ENCODE results near the gene COMMD9.

COMMD9 gene

DNA sequence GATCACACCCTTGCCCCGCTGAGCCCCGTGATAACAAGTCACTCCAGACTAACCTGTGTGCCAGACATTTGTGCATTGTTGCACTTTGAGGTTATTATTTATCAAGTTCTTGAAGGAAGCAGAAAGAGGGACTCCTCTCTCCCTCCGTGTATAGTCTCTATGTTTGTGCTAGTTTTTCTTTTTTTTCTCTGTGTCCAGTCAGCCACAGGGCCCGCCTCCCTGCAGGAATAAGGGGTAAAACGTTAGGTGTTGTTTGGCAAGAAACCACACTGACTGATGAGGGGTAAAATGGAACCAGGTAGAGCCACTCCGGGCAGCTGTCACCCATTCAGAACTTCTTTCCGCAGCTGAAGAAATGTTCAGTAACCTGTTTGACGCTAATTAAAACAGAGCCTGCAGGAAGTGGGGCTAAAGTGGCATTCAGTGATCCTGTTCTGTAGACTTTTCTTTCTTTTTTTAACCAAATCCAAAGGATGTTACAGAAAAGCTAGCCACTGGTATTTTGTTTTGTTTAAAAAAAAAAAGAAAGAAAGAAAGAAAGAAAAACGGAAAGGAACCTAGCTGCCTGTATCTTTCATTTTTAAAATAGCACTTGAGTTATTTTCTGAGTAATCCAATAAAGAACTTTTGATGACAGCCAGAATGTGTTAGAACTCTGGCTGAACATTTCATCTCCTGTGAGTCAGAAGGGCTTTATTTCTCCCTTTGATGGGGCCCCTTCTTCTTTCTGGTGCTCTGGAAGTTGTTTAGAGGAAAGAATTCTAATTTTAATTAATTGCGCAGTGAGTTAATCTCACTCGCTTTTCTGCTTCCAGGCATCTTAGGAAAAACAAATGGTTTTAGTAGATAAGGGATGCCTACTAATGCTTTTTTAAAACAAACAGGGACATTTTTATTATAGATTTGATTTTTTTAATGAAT is 58.2 kb downstream of the COMMD9 start:
- TF ChIP-seq, protein P1, sequence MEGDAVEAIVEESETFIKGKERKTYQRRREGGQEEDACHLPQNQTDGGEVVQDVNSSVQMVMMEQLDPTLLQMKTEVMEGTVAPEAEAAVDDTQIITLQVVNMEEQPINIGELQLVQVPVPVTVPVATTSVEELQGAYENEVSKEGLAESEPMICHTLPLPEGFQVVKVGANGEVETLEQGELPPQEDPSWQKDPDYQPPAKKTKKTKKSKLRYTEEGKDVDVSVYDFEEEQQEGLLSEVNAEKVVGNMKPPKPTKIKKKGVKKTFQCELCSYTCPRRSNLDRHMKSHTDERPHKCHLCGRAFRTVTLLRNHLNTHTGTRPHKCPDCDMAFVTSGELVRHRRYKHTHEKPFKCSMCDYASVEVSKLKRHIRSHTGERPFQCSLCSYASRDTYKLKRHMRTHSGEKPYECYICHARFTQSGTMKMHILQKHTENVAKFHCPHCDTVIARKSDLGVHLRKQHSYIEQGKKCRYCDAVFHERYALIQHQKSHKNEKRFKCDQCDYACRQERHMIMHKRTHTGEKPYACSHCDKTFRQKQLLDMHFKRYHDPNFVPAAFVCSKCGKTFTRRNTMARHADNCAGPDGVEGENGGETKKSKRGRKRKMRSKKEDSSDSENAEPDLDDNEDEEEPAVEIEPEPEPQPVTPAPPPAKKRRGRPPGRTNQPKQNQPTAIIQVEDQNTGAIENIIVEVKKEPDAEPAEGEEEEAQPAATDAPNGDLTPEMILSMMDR (conservative IDR thresholded peaks at IDR 0.05): no peak
- no peak for TF ChIP-seq ZFX (IDR thresholded peaks at IDR 0.05)
- no peak overlapping the region for H3K27ac ChIP-seq

DNA sequence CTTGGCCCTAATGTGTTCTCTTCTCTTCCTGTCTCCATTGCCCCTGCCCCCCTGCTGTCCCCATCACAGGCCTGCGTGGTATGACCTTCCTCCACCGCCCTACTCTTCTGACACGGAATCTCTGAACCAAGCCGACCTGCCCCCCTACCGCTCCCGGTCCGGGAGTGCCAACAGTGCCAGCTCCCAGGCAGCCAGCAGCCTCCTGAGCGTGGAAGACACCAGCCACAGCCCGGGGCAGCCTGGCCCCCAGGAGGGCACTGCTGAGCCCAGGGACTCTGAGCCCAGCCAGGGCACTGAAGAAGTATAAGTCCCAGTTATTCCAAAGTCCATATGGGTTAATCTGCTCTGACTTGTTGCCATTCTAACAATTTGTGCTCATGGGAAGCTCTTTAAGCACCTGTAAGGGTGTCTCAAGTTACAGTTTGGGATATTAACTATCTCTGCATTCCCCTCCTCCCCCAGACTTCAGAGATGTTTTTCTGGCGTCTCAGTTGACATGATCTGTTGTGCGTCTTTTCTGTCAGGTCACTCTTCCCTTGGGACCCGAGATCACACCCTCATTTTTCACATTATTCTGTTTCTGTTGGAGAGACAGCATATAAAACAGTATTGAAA is 60.0 kb downstream of the COMMD9 start:
- TF ChIP-seq ZFX (IDR thresholded peaks at IDR 0.05): no peak
- no peak overlapping the region for H3K27ac ChIP-seq

DNA sequence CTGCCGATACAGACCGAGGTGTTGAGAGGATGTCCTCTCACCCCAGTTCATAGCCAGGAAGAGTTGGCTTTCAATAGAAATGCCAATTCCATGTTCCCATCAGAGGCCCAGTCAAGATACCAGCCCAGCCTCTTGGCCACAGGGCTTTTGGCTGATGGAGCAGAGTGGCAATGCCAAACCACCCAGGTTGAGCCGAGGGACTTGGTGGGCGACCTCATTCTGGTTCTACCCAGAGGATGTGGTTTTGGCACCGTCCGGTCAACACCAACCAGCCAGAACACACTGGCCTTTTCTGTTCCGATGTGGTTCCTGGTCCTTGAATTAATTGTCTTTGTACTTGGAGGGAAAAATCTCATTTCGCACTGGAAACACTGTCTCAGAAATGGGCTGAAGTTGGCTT is 60.5 kb downstream of the COMMD9 start:
- no peak for TF ChIP-seq ZFX (IDR thresholded peaks at IDR 0.05)
- TF ChIP-seq, protein P1 (conservative IDR thresholded peaks at IDR 0.05): no peak
- no peak overlapping the region for H3K27ac ChIP-seq

DNA sequence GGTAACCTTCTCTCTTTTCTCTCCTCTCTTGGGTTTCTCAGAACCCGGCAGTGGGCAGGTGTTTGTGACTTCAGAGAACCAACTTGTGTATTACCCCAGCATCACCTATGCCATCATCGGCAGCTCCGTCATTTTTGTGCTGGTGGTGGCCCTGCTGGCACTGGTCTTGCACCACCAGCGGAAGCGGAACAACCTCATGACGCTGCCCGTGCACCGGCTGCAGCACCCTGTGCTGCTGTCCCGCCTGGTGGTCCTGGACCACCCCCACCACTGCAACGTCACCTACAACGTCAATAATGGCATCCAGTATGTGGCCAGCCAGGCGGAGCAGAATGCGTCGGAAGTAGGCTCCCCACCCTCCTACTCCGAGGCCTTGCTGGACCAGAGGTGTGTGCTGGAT is 62.2 kb downstream of the COMMD9 start:
- no peak for TF ChIP-seq ZFX (IDR thresholded peaks at IDR 0.05)
- TF ChIP-seq, protein P1 (conservative IDR thresholded peaks at IDR 0.05): no peak
- no peak overlapping the region for H3K27ac ChIP-seq

DNA sequence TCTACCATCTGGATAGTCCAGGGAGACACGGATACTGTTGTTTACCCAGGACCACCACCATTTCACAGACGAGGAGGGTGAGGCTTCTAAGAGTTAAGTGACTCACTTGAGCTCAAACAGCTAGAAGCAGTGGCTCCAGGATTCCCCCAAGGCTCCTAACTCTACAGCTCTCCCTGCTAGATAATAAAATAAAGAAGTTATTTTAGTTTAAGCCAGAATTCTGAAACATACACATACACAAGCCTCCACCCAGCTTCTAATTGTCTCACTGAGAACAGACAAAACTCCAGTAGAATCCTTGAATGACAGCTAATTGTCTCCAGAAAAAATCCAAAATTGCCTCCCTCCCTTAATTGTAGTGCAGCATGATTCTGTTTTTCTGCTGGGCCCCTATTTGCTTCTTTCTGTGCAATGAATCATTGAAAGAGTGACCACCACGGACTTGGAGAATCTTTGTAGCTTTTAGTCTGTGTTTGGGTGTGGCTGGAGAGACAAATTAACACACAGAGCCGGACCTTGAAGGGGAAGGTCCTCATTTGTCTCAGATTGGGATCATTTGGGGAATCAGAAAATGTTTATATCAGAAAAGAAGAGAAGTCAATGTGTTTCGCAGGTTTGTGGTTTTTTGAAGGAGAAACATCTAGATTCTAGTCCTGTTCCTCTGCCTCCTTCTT is 64.9 kb downstream of the COMMD9 start:
- H3K27ac ChIP-seq: no peak overlapping the region
- TF ChIP-seq, protein P1 (conservative IDR thresholded peaks at IDR 0.05): no peak
- no peak for TF ChIP-seq ZFX (IDR thresholded peaks at IDR 0.05)

DNA sequence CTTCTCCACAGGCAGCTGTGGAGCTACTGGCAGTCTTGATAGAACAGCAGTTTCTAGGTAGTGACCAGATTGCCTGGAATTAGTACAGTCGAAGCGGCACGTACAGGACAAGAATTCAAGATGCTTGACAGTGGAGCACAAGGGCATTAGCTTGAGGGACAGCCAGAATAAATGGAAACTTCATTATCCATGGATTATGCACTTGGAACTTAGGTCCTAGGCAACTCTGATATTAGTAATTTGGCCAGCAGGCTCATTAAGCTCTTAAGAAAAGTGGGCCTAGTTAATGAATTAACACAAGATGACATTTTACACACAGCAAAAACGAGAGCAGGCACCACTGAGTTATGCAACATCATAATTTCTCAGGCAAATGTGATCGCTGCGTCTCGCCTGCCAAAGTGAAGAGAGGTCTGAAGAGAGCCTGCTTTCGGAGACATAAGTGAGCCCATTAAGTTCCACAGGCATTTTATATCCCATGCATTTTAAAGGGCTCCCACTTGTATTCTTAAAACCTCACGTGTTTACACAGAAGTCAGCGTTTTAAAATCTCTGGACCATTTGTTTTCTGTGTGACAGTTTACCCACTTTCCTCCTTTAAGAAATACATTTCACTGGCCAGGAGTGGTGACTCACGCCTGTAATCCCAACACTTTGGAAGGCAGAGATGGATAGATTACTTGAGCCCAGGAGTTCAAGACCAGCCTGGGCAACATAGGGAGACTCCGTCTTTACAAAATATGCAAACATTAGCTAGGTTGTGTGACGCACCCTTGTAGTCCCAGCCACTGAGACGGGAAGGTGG is 66.2 kb downstream of the COMMD9 start:
- no peak overlapping the region for H3K27ac ChIP-seq
- TF ChIP-seq, protein P1 (conservative IDR thresholded peaks at IDR 0.05): no peak
- TF ChIP-seq ZFX (IDR thresholded peaks at IDR 0.05): no peak
